Esophagus squamous epithelium (tissue), 5 donors: ENCODE results near the gene GABRA5. TPM values are rescaled to one million over a fixed set of nuclear protein-coding genes. Genes with fewer than 3 reads are reported as not detected.

Experiments
- DNase-seq: peaks from one replicate; lab custom pipeline; 2025; lab: John Stamatoyannopoulos, UW
- H3K27ac ChIP-seq, 4 donors: fragments of 200-600 bp; sonication (generic); one replicate each; pipeline ENCODE4 v1.5.1; 2016 to 2019; ENCODE audit warnings: mild to moderate bottlenecking in 1 of 4
- H3K27me3 ChIP-seq, 4 donors: fragments of 200-600 bp; sonication (generic); 1 replicate in 3 of 4; 2 replicates in 1 of 4; pipeline versions ENCODE4 v1.5.1 to v1.6.0; 2017 to 2021; ENCODE audit warnings: antibody characterized with exemption in 1 of 4
- H3K36me3 ChIP-seq, 3 donors: fragments of 200-600 bp; sonication (generic); one replicate each; pipeline ENCODE4 v1.5.1; 2016 to 2019
- H3K4me1 ChIP-seq, 3 donors: fragments of 200-600 bp; sonication (generic); one replicate each; pipeline ENCODE4 v1.5.1; 2017 to 2019
- H3K4me3 ChIP-seq, 4 donors: fragments of 200-600 bp; sonication (generic); 1 replicate in 3 of 4; 2 replicates in 1 of 4; pipeline ENCODE4 v1.5.1; 2016 to 2019; ENCODE audit warnings: mild to moderate bottlenecking in 2 of 4, moderate library complexity in 1 of 4
- H3K9me3 ChIP-seq, 3 donors: fragments of 200-600 bp; sonication (generic); one replicate each; pipeline ENCODE4 v1.5.1; 2016 to 2019
- POLR2A ChIP-seq, 4 donors: fragments of 450-650 bp; IDR thresholded peaks; one replicate each; pipeline ENCODE4 v1.6.1; 2017; ENCODE audit warnings: antibody characterized with exemption in 4 of 4, mild to moderate bottlenecking in 4 of 4, moderate library complexity in 3 of 4
- WGBS, 2 donors: methylation state at CpG; one replicate each; pipeline ENCODE4 v1.1.5; 2018; 5-methylcytosine and 5-hydroxymethylcytosine counted together
- intact Hi-C: fragments of 100-400 bp; cut with DNase I; formaldehyde crosslinking; loops from one replicate; pipeline ENCODE4 v1.15.0; 2022
- total RNA-seq, 4 donors: library from RNA; depleted of rRNA; stranded (reverse); fragments of >200 nt; gene quantifications; one replicate each; pipeline ENCODE4 v1.1.0, GENCODE V29; 2016
- TF ChIP-seq, protein P1 (sequence below), 6 experiments: fragments of 450-650 bp in 4 of 6; fragments of 200-600 bp in 2 of 6; sonication (generic) in 2 of 6; IDR thresholded peaks; one replicate each; pipeline ENCODE4 v1.5.1; 2016 to 2019; ENCODE audit warnings: antibody characterized with exemption in 6 of 6, mild to moderate bottlenecking in 4 of 6, moderate library complexity in 4 of 6
- donor health status: DM: yes; HTN: yes; CAD: no.

Gene GABRA5
- total RNA-seq, 4 donors from 2014 or later = 0.57 TPM; not detected in 2

DNA sequence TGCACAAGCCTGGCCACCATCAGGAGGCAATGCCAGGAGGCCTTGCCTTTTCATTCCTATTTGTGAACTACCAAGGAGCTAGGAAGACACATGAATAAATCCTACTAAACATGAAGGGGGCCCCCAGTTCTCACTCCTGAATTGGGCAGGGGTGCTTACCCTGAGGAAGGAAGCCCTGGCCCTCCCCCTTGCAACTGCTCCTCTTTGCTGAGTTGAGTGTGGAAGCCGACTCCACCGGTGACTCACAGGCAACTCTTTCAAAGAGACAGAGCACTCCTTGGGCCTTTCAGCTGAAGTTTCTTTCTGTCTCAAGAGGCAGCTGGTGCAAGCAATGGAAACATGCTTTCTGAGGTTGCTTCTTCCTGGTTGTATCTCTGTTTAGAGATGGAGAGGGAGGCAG, 105.8 kb downstream of the GABRA5 start:
- DNase-seq = no peak
- Histone ChIP-seq H3K27ac (no peak overlapping the region), H3K36me3 (no peaks in the 10 kb centered on the region), H3K27me3 (peaks cover 0 to 55% (median 0%) of the 10 kb centered on the region in 4 donors), H3K4me3 (no peak overlapping the region), H3K9me3 (no peaks in the 10 kb centered on the region), H3K4me1 (peaks cover 0 to 17% (median 3%) of the 10 kb centered on the region in 3 donors)
- no peak for TF ChIP-seq POLR2A (IDR thresholded peaks at IDR 0.05)
- TF ChIP-seq, protein P1, sequence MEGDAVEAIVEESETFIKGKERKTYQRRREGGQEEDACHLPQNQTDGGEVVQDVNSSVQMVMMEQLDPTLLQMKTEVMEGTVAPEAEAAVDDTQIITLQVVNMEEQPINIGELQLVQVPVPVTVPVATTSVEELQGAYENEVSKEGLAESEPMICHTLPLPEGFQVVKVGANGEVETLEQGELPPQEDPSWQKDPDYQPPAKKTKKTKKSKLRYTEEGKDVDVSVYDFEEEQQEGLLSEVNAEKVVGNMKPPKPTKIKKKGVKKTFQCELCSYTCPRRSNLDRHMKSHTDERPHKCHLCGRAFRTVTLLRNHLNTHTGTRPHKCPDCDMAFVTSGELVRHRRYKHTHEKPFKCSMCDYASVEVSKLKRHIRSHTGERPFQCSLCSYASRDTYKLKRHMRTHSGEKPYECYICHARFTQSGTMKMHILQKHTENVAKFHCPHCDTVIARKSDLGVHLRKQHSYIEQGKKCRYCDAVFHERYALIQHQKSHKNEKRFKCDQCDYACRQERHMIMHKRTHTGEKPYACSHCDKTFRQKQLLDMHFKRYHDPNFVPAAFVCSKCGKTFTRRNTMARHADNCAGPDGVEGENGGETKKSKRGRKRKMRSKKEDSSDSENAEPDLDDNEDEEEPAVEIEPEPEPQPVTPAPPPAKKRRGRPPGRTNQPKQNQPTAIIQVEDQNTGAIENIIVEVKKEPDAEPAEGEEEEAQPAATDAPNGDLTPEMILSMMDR (IDR thresholded peaks at IDR 0.05) = no peak
- 53% methylated on average over 2 of the region's 2 CpGs; no CpG with 5 or more reads in 1 of the 2 donors for WGBS, 2 donors
- intact Hi-C loops = no loop called here

DNA sequence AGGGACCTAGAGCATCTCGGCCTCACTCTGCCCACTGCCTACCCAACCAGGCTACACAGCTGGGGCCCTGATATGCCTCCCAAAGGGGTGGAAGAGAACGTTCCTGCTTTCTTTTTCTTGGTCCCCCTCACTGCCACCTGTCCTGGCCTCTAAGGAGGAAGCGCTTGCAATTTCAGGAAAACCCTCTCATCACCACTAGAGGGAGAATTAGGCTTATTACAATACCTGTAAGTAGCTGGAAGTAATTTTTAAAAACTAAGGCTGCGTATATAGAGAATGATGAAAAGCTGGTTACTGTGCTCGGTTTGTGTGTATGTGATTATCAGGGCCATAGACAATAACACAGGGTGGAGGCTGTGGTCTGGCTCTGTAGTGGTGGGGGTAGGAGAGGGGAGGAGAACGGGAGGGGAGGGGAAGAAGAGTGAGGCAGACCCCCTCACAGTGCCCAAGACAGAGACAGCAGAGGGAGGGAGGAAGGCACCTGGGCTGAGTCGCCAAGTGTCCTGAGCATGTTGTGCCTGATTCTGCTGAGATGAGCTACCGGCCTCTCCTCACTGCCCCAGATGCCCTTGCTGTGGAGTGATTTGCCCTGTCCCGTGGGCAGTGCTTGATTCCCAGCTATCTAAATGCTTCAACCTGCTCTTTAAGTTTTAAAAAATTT, 107.4 kb downstream of the GABRA5 start:
- no peak overlapping the region for H3K4me3 ChIP-seq
- no peaks in the 10 kb centered on the region for H3K36me3 ChIP-seq
- no peak for DNase-seq
- H3K4me1 ChIP-seq = peaks cover 0 to 13% (median 3%) of the 10 kb centered on the region in 3 donors
- H3K9me3 ChIP-seq = no peaks in the 10 kb centered on the region
- no peak overlapping the region for H3K27ac ChIP-seq
- intact Hi-C loops = no loop called here
- TF ChIP-seq, protein P1 (IDR thresholded peaks at IDR 0.05) = peak in 2 of 6 experiments; percentile 30 to 54
- TF ChIP-seq POLR2A (IDR thresholded peaks at IDR 0.05) = no peak
- WGBS, 2 donors = 25 to 26% methylated on average over 8 to 9 of the region's 9 CpGs
- H3K27me3 ChIP-seq = peaks cover 0 to 41% (median 0%) of the 10 kb centered on the region in 4 donors

DNA sequence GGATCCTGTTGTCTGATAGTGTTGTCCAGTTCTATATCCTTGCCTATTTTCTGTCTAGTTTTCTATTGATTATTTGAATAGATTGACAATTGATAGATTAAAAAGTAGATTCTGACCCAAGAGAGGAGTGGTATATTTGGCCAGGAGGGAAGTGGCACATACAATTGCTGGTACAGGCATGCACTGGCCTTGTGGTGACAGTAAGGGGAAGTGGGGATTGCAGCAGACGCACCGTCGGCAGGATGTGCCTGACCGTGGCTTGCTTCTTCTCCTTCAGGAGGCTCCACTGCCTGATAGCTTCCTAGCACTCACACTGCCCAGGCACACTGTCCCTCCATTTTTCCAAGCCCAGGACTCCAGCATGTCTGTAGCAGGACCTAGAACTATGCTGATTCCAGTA, 114.6 kb downstream of the GABRA5 start:
- WGBS, 2 donors = 73 to 76% methylated on average over 4 of the region's 4 CpGs

DNA sequence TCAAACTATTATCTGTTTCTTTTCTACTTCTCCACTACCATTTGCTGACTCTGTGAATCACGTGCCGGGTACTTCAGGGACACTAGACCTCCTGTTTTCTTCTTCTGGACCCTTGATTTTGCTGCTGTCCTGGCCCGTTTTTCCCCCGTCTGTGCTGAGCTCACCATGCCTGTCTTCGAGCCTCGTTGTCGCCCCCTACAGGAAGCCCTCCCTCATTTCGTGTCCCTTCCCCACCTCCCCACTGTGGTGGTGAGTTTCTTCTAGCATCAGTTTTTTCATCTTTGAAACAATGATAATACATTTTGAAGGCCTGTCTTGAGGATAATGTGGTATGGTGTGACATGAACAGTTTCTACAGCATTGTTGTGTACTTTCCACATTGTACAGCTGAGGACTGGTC, 117.0 kb downstream of the GABRA5 start:
- H3K27me3 ChIP-seq = no peaks in the 10 kb centered on the region
- H3K4me1 ChIP-seq = no peaks in the 10 kb centered on the region
- H3K4me3 ChIP-seq = no peak overlapping the region
- H3K36me3 ChIP-seq = no peaks in the 10 kb centered on the region
- intact Hi-C loops = no loop called here
- no peak for DNase-seq
- no peak for TF ChIP-seq POLR2A (IDR thresholded peaks at IDR 0.05)
- TF ChIP-seq, protein P1 (IDR thresholded peaks at IDR 0.05) = no peak
- 74 to 83% methylated on average over 8 of the region's 8 CpGs for WGBS, 2 donors
- H3K9me3 ChIP-seq = no peaks in the 10 kb centered on the region
- H3K27ac ChIP-seq = no peak overlapping the region

More for the DNA sequence above, 114.6 kb downstream of the GABRA5 start:
- no peak overlapping the region for H3K4me3 ChIP-seq
- H3K9me3 ChIP-seq = no peaks in the 10 kb centered on the region
- no peak for DNase-seq
- H3K27me3 ChIP-seq = no peaks in the 10 kb centered on the region
- no peak overlapping the region for H3K27ac ChIP-seq
- intact Hi-C loops = no loop called here
- H3K36me3 ChIP-seq = no peaks in the 10 kb centered on the region
- H3K4me1 ChIP-seq = no peaks in the 10 kb centered on the region
- TF ChIP-seq, protein P1 (IDR thresholded peaks at IDR 0.05) = no peak
- no peak for TF ChIP-seq POLR2A (IDR thresholded peaks at IDR 0.05)

DNA sequence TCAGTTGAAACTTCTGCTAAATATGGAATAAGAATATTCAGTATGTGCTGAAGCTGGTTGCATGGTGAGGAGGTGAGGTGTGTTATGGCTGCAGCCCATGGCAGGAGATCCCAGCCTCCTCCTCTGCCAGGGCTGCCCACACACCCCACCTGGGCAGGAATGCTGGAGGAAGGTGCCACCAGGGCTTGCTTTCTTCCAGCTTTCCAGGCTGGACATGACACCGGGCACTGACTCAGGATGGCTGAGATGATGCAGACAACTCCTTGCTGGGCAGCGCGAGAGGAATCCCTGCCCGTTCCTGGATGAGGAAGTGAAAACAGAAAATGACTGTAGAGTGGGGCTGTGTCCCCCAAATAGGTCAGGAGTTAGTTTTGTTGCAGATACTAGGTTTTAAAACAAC, 118.2 kb downstream of the GABRA5 start:
- no peak overlapping the region for H3K27ac ChIP-seq
- WGBS, 2 donors = 93% methylated on average over 4 of the region's 4 CpGs; no CpG with 5 or more reads in 1 of the 2 donors
- intact Hi-C loops = no loop called here
- H3K4me1 ChIP-seq = no peaks in the 10 kb centered on the region
- no peaks in the 10 kb centered on the region for H3K36me3 ChIP-seq
- TF ChIP-seq, protein P1 (IDR thresholded peaks at IDR 0.05) = no peak
- no peak for TF ChIP-seq POLR2A (IDR thresholded peaks at IDR 0.05)
- H3K9me3 ChIP-seq = no peaks in the 10 kb centered on the region
- DNase-seq = no peak
- no peaks in the 10 kb centered on the region for H3K27me3 ChIP-seq
- H3K4me3 ChIP-seq = no peak overlapping the region
